Measurements from ENCODE around the gene HELT. TPM values are rescaled to one million over a fixed set of nuclear protein-coding genes. Genes with fewer than 3 reads are reported as not detected.

The HELT gene
- total RNA-seq, 2 donors from 2014 or later = not detected

DNA sequence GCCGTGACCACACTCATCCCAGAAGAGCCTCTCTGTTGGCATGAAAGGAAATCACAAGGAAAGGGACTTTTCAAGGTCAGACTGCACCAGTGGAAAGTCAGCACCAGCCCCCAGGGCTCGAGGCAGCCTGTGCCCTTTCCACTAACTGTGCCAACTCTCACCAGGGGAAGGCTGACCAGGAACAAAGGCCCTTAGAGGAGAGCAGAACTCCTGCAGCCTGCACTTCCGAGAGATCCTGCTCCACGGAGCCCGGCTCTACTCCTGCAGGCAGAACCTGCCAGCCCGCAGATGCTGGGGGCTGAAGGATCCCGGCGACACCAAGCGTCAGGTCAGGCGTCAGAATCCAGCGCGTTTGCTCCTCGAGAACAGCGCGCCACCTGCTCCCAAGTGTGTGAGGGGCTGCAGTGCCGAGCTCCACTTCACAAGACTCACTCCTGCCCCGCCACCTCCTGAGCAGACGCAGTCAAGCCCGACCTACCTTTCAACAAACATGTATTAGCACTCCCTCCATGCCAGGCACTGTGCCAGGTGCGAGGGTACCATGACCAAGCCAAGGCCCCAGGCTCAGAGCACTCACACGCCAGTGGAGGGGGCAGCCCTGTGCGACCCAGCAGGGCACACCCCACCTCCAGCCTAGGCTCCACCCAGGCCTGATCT lies 13.6 kb upstream of the HELT start:
- intact Hi-C loops (cut with DNase I) = no loop called here
- TF ChIP-seq, protein P1, sequence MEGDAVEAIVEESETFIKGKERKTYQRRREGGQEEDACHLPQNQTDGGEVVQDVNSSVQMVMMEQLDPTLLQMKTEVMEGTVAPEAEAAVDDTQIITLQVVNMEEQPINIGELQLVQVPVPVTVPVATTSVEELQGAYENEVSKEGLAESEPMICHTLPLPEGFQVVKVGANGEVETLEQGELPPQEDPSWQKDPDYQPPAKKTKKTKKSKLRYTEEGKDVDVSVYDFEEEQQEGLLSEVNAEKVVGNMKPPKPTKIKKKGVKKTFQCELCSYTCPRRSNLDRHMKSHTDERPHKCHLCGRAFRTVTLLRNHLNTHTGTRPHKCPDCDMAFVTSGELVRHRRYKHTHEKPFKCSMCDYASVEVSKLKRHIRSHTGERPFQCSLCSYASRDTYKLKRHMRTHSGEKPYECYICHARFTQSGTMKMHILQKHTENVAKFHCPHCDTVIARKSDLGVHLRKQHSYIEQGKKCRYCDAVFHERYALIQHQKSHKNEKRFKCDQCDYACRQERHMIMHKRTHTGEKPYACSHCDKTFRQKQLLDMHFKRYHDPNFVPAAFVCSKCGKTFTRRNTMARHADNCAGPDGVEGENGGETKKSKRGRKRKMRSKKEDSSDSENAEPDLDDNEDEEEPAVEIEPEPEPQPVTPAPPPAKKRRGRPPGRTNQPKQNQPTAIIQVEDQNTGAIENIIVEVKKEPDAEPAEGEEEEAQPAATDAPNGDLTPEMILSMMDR (IDR thresholded peaks at IDR 0.05) = no peak
- peak; percentile 23 for DNase-seq
- peaks cover 8% of the 10 kb centered on the region for H3K4me1 ChIP-seq
- H3K9ac ChIP-seq (ENCODE audit: low read depth in 2 of 2, low read length in 2 of 2) = no peak overlapping the region
- no peaks in the 10 kb centered on the region for H3K9me3 ChIP-seq
- no peaks in the 10 kb centered on the region for H3K27me3 ChIP-seq
- peak overlapping the region; percentile 10 for H3K4me3 ChIP-seq
- no peak overlapping the region for H3K27ac ChIP-seq
- no peaks in the 10 kb centered on the region for H3K36me3 ChIP-seq

DNA sequence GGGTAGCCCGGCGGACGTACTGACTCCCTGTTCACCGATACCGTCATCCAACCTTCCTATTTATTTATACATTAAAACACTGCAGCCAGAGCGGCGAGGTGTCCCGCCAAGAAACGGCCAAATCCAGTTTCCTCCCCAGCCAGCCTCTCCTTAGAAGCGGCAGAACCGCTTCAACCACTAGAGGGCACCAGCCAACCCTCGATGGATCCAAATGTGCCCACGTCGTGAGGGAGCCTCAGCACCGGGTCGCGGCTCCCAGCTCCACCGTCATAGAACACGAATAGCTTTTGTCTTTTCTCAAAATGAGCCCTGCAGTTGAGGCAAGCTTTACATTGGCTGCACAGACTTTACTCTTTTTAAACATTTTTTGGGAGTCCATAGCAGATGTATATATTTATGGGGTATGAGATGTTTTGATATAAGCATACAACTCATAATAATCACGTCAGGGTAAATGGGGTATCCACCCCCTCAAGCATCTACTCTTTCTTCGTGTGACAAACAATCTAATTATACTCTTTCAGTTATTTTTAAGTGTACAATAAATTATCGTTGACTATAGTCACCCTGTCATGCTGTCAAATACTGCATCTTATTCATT lies 13.0 kb upstream of the HELT start:
- TF ChIP-seq, protein P1 (IDR thresholded peaks at IDR 0.05) = peak; percentile 89
- intact Hi-C loops (cut with DNase I) = no loop called here
- H3K9ac ChIP-seq (ENCODE audit: low read depth in 2 of 2, low read length in 2 of 2) = no peak overlapping the region
- no peaks in the 10 kb centered on the region for H3K36me3 ChIP-seq
- H3K9me3 ChIP-seq = no peaks in the 10 kb centered on the region
- no peak overlapping the region for H3K27ac ChIP-seq
- DNase-seq = peak; percentile 86
- peak overlapping the region; percentile 10 for H3K4me3 ChIP-seq
- H3K4me1 ChIP-seq = peaks cover 8% of the 10 kb centered on the region
- no peaks in the 10 kb centered on the region for H3K27me3 ChIP-seq

DNA sequence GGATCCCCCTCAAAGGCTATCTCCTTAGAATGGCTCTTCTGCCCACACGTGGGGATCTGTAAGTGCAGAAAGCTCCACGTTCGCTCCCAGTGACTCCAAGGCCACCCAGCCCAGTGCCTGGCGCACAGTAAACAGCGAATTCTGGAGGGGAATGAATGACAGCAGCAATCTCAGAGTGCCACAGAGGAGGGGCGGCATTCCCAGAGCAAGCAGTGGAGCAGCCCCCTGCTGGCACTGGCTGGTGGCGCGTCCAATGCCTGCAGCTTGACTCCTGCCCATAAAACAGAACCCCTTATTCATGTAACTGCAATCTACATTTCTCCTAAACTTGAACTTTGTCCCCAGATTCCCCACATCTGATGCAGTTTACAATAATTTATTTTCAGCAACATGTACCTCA lies 6.9 kb upstream of the HELT start:
- Histone ChIP-seq H3K36me3 (no peaks in the 10 kb centered on the region), H3K4me3 (no peak overlapping the region), H3K9me3 (no peaks in the 10 kb centered on the region), H3K9ac (ENCODE audit: low read depth in 2 of 2, low read length in 2 of 2) (no peak overlapping the region), H3K27ac (no peak overlapping the region), H3K27me3 (peaks cover 19% of the 10 kb centered on the region), H3K4me1 (no peaks in the 10 kb centered on the region)
- TF ChIP-seq, protein P1 (IDR thresholded peaks at IDR 0.05) = peak; percentile 13
- intact Hi-C loops (cut with DNase I) = no loop called here
- no peak for DNase-seq

DNA sequence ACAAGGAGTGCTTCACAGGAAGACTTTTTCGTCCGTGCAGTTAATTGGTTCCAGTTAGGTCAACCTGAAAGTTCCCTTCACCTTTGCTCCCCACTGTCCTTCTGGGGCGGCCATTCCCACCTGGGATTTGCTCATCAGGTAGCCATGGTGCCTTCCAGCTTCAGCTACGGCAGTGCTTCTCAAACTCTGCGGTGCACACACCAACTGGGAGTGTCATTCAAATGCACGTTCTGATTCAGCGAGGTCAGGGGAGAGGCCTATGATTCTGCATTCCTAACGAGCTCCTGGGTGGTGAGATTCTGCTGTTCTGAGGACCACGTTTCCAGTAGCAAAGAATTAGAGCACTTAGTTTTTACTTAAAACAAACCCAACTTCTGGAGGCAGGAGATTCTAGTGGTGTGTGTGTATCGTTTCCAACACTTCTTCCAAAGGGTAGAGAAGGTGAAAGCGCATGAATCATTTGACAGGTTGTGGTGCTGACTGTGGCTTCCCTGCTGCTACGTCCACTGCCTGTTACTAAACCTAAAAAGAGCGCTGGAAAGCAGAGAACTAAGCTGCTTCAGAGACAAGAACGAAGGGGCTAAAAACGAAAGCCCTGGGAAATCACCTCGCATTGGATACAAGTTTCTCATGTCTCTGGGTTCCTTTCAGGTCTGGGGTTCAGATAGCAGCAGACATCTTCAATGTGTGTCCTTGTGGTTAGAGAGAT lies 4.7 kb upstream of the HELT start:
- DNase-seq = no peak
- peaks cover 35% of the 10 kb centered on the region for H3K27me3 ChIP-seq

DNA sequence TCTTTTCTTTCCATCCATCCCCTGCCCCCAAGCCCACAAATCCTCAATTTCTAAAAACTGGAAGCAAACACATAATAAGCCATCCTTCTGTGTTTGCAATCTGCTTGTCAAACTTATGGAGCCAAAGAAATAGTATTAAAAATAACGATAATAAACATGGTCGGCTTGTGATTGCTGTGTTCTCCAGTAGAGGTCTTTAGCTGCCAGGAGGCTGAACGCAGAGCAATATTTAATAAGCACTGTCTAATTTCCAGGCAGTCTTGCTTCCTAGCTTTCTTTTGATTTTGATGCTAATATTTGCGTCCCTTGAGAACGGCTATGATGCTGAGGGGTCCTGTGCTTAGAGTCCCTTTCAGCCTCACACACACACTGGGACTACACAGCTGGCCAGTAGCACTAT lies 3.2 kb upstream of the HELT start:
- no peaks in the 10 kb centered on the region for H3K36me3 ChIP-seq
- H3K9ac ChIP-seq (ENCODE audit: low read depth in 2 of 2, low read length in 2 of 2) = no peak overlapping the region
- H3K4me3 ChIP-seq = no peak overlapping the region
- TF ChIP-seq, protein P1 (IDR thresholded peaks at IDR 0.05) = no peak
- no peaks in the 10 kb centered on the region for H3K9me3 ChIP-seq
- H3K4me1 ChIP-seq = no peaks in the 10 kb centered on the region
- H3K27me3 ChIP-seq = peaks cover 50% of the 10 kb centered on the region
- H3K27ac ChIP-seq = no peak overlapping the region
- intact Hi-C loops (cut with DNase I) = no loop called here
- DNase-seq = no peak

More for the DNA sequence above, 4.7 kb upstream of the HELT start:
- Histone ChIP-seq H3K27ac (no peak overlapping the region), H3K4me3 (no peak overlapping the region), H3K9ac (ENCODE audit: low read depth in 2 of 2, low read length in 2 of 2) (no peak overlapping the region), H3K4me1 (no peaks in the 10 kb centered on the region), H3K36me3 (no peaks in the 10 kb centered on the region), H3K9me3 (no peaks in the 10 kb centered on the region)
- intact Hi-C loops (cut with DNase I) = no loop called here
- TF ChIP-seq, protein P1 (IDR thresholded peaks at IDR 0.05) = no peak
